Spleen (tissue), 7 donors: ENCODE results near the gene TSPAN33.

Experiments
- CTCF ChIP-seq, 11 experiments: fragments of 200-600 bp in 7 of 11; fragments of 450-650 bp in 4 of 11; sonication (generic) in 4 of 11; IDR thresholded peaks in 8 of 11; conservative IDR thresholded peaks in 3 of 11; 1 replicate in 7 of 11; 2 replicates in 4 of 11; pipeline versions ENCODE4 v1.4.0 to v1.8.0; 2016 to 2021; ENCODE audit warnings: antibody characterized with exemption in 11 of 11, inconsistent platforms in 4 of 11, mild to moderate bottlenecking in 1 of 11
- POLR2A ChIP-seq, 3 donors: fragments of 450-650 bp; IDR thresholded peaks; one replicate each; pipeline ENCODE4 v1.5.1; 2017; ENCODE audit warnings: antibody characterized with exemption in 3 of 3, mild to moderate bottlenecking in 1 of 3
- POLR2AphosphoS5 ChIP-seq, 3 donors: sonication (generic); formaldehyde crosslinking; IDR thresholded peaks; one replicate each; pipeline ENCODE4 v1.5.1; 2017; ENCODE audit warnings: antibody characterized with exemption in 3 of 3
- donor health status: DM: no; HTN: no; CAD: no; lungs with moderate emphysema.
- donor health status: DM: no; HTN: no; CAD: no.
- donor health status: DM: no; HTN: no; CAD: no.

GRCh38 chr7:129150199-129150996 is 5.9 kb downstream of the TSPAN33 start:
- no peak for TF ChIP-seq POLR2A (IDR thresholded peaks at IDR 0.05)
- TF ChIP-seq CTCF (IDR thresholded peaks at IDR 0.05 in 8 of 11, conservative IDR thresholded peaks at IDR 0.05 in 3 of 11), result no peak
- no peak for TF ChIP-seq POLR2AphosphoS5 (IDR thresholded peaks at IDR 0.05)
